Hepatocyte (in vitro differentiated cells): Measurements from ENCODE around the gene PRMT1. TPM values are rescaled to one million over a fixed set of nuclear protein-coding genes. Genes with fewer than 3 reads are reported as not detected.

Experiments used
- DNase-seq: peaks from one replicate; pipeline ENCODE4 v3.0.0-alpha.2; 2016; ENCODE audit warnings: low spot score
- H2AFZ ChIP-seq: fragments of 200-600 bp; sonication (generic); 2 replicates; pipeline ENCODE4 v1.6.0; 2016; ENCODE audit warnings: antibody characterized with exemption, mild to moderate bottlenecking
- H3K27ac ChIP-seq: fragments of 200-600 bp; sonication (generic); 2 replicates; pipeline ENCODE4 v1.5.1; 2016; ENCODE audit warnings: mild to moderate bottlenecking
- H3K27me3 ChIP-seq: fragments of 200-600 bp; sonication (generic); 2 replicates; pipeline ENCODE4 v1.6.1; 2016
- H3K36me3 ChIP-seq: fragments of 200-600 bp; sonication (generic); replicated peaks from 2 replicates; pipeline ENCODE4 v1.5.1; 2016; ENCODE audit warnings: low read depth; ENCODE audit not compliant: insufficient read depth
- H3K4me1 ChIP-seq: fragments of 200-600 bp; sonication (generic); 2 replicates; pipeline ENCODE4 v1.5.1; 2016; ENCODE audit warnings: mild to moderate bottlenecking, moderate library complexity; ENCODE audit not compliant: insufficient read depth
- H3K4me2 ChIP-seq: fragments of 200-600 bp; sonication (generic); 2 replicates; pipeline ENCODE4 v1.6.0; 2016
- H3K4me3 ChIP-seq: fragments of 200-600 bp; sonication (generic); 2 replicates; pipeline ENCODE4 v1.5.1; 2016; ENCODE audit warnings: mild to moderate bottlenecking
- H3K79me2 ChIP-seq: fragments of 200-600 bp; sonication (generic); 2 replicates; pipeline ENCODE4 v1.6.0; 2017; ENCODE audit warnings: mild to moderate bottlenecking
- H3K9me2 ChIP-seq: fragments of 200-600 bp; sonication (generic); replicated peaks from 2 replicates; pipeline ENCODE4 v1.6.0; 2017; ENCODE audit warnings: mild to moderate bottlenecking; ENCODE audit not compliant: insufficient read depth
- H3K9me3 ChIP-seq: fragments of 200-600 bp; sonication (generic); 2 replicates; pipeline ENCODE4 v1.5.1; 2016; ENCODE audit warnings: low read depth, mild to moderate bottlenecking
- H4K20me1 ChIP-seq: fragments of 200-600 bp; sonication (generic); 2 replicates; pipeline ENCODE4 v1.6.0; 2016; ENCODE audit warnings: mild to moderate bottlenecking; ENCODE audit not compliant: insufficient read depth, poor library complexity, severe bottlenecking
- CTCF ChIP-seq: fragments of 200-600 bp; sonication (generic); IDR thresholded peaks from 2 replicates; pipeline ENCODE4 v1.5.1; 2016; ENCODE audit warnings: antibody characterized with exemption, mild to moderate bottlenecking; ENCODE audit not compliant: poor library complexity
- EZH2 ChIP-seq: fragments of 200-600 bp; sonication (generic); IDR thresholded peaks from 2 replicates; pipeline ENCODE4 v1.6.1; 2016; ENCODE audit warnings: antibody characterized with exemption, mild to moderate bottlenecking, borderline replicate concordance
- EZH2phosphoT487 ChIP-seq: fragments of 200-600 bp; sonication (generic); IDR thresholded peaks from one replicate; pipeline ENCODE4 v1.6.1; 2018; ENCODE audit warnings: antibody characterized with exemption, mild to moderate bottlenecking, low read depth, moderate library complexity; ENCODE audit not compliant: unreplicated experiment, severe bottlenecking
- WGBS: methylation state at CpG from one replicate; pipeline ENCODE4 v1.1.6; 2016; ENCODE audit warnings: low lambda C conversion rate; ENCODE audit errors: missing lambda C conversion rate; 5-methylcytosine and 5-hydroxymethylcytosine counted together
- polyA plus RNA-seq: library from polyadenylated mRNA; unstranded; fragments of >200 nt; fragmentation: Nextera tagmentation; extraction: Ambion mirVana; gene quantifications from 2 replicates; pipeline ENCODE4 v1.2.1, GENCODE V29; 2016
- total RNA-seq: library from RNA; depleted of rRNA; stranded (reverse); fragments of >200 nt; gene quantifications from 2 replicates; pipeline ENCODE4 v1.2.3, GENCODE V29; 2014

Gene PRMT1
- total and polyA plus RNA-seq, 2 experiments from 2014 or later: 180 to 189 TPM

GRCh38 chr19:49680421-49681351, 3.6 kb downstream of the PRMT1 start:
- Histone ChIP-seq H3K4me1 (peaks cover 12% of the 10 kb centered on the region), H3K27me3 (no peaks in the 10 kb centered on the region), H2AFZ (no peak overlapping the region), H3K9me3 (no peaks in the 10 kb centered on the region), H4K20me1 (peaks cover 32% of the 10 kb centered on the region), H3K4me2 (peak overlapping the region; percentile 75), H3K79me2 (peaks cover 57% of the 10 kb centered on the region), H3K4me3 (no peak overlapping the region), H3K9me2 (no peaks in the 10 kb centered on the region), H3K36me3 (peaks cover 3% of the 10 kb centered on the region), H3K27ac (peak overlapping the region; percentile 75)
- TF ChIP-seq EZH2 (no peak), EZH2phosphoT487 (no peak), CTCF (peak; percentile 99)
- DNase-seq: peak; percentile 96
- 39% methylated on average over 39 of the region's 40 CpGs for WGBS

GRCh38 chr19:49681830-49682229, 4.8 kb downstream of the PRMT1 start:
- no peaks in the 10 kb centered on the region for H3K27me3 ChIP-seq
- H2AFZ ChIP-seq: no peak overlapping the region
- no peak for DNase-seq
- no peak overlapping the region for H3K4me3 ChIP-seq
- peaks cover 12% of the 10 kb centered on the region for H3K4me1 ChIP-seq
- H3K9me3 ChIP-seq: no peaks in the 10 kb centered on the region
- H3K27ac ChIP-seq: no peak overlapping the region
- WGBS: 97% methylated on average over 19 of the region's 19 CpGs
- H3K4me2 ChIP-seq: no peak overlapping the region
- no peaks in the 10 kb centered on the region for H3K9me2 ChIP-seq
- peaks cover 3% of the 10 kb centered on the region for H3K36me3 ChIP-seq
- peaks cover 57% of the 10 kb centered on the region for H3K79me2 ChIP-seq
- TF ChIP-seq CTCF: no peak
- TF ChIP-seq EZH2: no peak
- no peak for TF ChIP-seq EZH2phosphoT487
- peaks cover 32% of the 10 kb centered on the region for H4K20me1 ChIP-seq

- H3K4me2 ChIP-seq: no peak overlapping the region
- H3K4me1 ChIP-seq: peaks cover 12% of the 10 kb centered on the region
- TF ChIP-seq CTCF: no peak
- TF ChIP-seq EZH2phosphoT487: no peak
- no peak for TF ChIP-seq EZH2
- no peak overlapping the region for H2AFZ ChIP-seq
- H3K4me3 ChIP-seq: no peak overlapping the region
- no peaks in the 10 kb centered on the region for H3K9me3 ChIP-seq
- WGBS: over 99% methylated on average over 8 of the region's 8 CpGs
- H3K79me2 ChIP-seq: peaks cover 56% of the 10 kb centered on the region
- H3K27ac ChIP-seq: no peak overlapping the region
- peaks cover 3% of the 10 kb centered on the region for H3K36me3 ChIP-seq
- no peaks in the 10 kb centered on the region for H3K27me3 ChIP-seq
- peaks cover 32% of the 10 kb centered on the region for H4K20me1 ChIP-seq
- no peaks in the 10 kb centered on the region for H3K9me2 ChIP-seq
- no peak for DNase-seq
Measured at GRCh38 chr19:49682274-49682673, 5.2 kb downstream of the PRMT1 start.
